Panc1 (cell line): ENCODE results near the gene ZNF627. TPM values are rescaled to one million over a fixed set of nuclear protein-coding genes. Genes with fewer than 3 reads are reported as not detected.

Experiments used
- ATAC-seq: fragments of 200-7000 bp; cut with Tn5 transposase; 2 replicates; pipeline ENCODE4 v1.9.1; 2020; ENCODE audit warnings: mild to moderate bottlenecking, moderate library complexity
- BruUV-seq: library from RNA; stranded (reverse); fragments of 400-500 nt; replicated peaks from 2 replicates; lab custom pipeline; 2021; lab: Mats Ljungman, UMichigan
- CTCF ChIA-PET: fragments of 300-600 bp; sonication (Branson Sonifier 250); formaldehyde crosslinking; loops from one replicate; lab custom pipeline; 2022; ENCODE audit warnings: antibody characterized with exemption; lab: Charles Lee
- POLR2A ChIA-PET: fragments of 300-600 bp; sonication (Branson Sonifier 250); formaldehyde crosslinking; loops from one replicate; lab custom pipeline; 2022; ENCODE audit warnings: antibody characterized with exemption; lab: Charles Lee
- DNase-seq: peaks from one replicate; pipeline ENCODE4 v3.0.0-alpha.2; 2010; ENCODE audit warnings: low read depth, low spot score
- H3K27ac ChIP-seq: 2 replicates; pipeline ENCODE4 v1.5.1; 2011; ENCODE audit warnings: mild to moderate bottlenecking, low read length, inconsistent platforms
- H3K27me3 ChIP-seq: fragments of 200-500 bp; sonication (Bioruptor generic); 2 replicates; pipeline ENCODE4 v1.6.0; 2014; ENCODE audit warnings: low read length, inconsistent platforms; ENCODE audit not compliant: control insufficient read depth, insufficient read depth
- H3K36me3 ChIP-seq: fragments of 200-500 bp; sonication (Bioruptor generic); 2 replicates; pipeline ENCODE4 v1.5.1; 2014; ENCODE audit warnings: inconsistent platforms, mild to moderate bottlenecking, low read length, moderate library complexity; ENCODE audit not compliant: control insufficient read depth, insufficient read depth
- H3K4me1 ChIP-seq: 2 replicates; pipeline ENCODE4 v1.5.1; 2011; ENCODE audit warnings: inconsistent platforms, mild to moderate bottlenecking, low read length, moderate library complexity; ENCODE audit not compliant: control insufficient read depth, insufficient read depth
- H3K4me3 ChIP-seq, 2 experiments: 2 replicates each; pipeline ENCODE4 v1.5.1; 2011 to 2012; ENCODE audit warnings: low read depth in 2 of 2, low read length in 2 of 2, mild to moderate bottlenecking in 2 of 2, inconsistent platforms in 1 of 2, moderate library complexity in 1 of 2
- H3K9me3 ChIP-seq: fragments of 200-500 bp; sonication (Bioruptor generic); 2 replicates; pipeline ENCODE4 v1.5.1; 2014; ENCODE audit warnings: low read depth, mild to moderate bottlenecking, inconsistent platforms, low read length, moderate library complexity; ENCODE audit not compliant: control insufficient read depth, insufficient read depth
- CTCF ChIP-seq: fragments of 450-650 bp; IDR thresholded peaks from 2 replicates; pipeline ENCODE4 v1.5.1; 2017; ENCODE audit warnings: mild to moderate bottlenecking
- POLR2AphosphoS5 ChIP-seq: IDR thresholded peaks from 2 replicates; pipeline ENCODE4 v1.6.1; 2012; ENCODE audit warnings: mild to moderate bottlenecking, low read depth, low read length, moderate library complexity
- REST ChIP-seq, 2 experiments: IDR thresholded peaks; 2 replicates each; pipeline ENCODE4 v1.6.1; 2011 to 2012; ENCODE audit warnings: low read depth in 2 of 2, control low read depth in 1 of 2, low read length in 1 of 2, mild to moderate bottlenecking in 1 of 2, moderate library complexity in 1 of 2; ENCODE audit not compliant: insufficient read depth in 1 of 2
- SIN3A ChIP-seq: IDR thresholded peaks from 2 replicates; pipeline ENCODE4 v1.6.1; 2012; ENCODE audit warnings: low read depth, mild to moderate bottlenecking, low read length, moderate library complexity, borderline replicate concordance; ENCODE audit not compliant: insufficient read depth
- TCF7L2 ChIP-seq: IDR thresholded peaks from 2 replicates; pipeline ENCODE4 v1.6.1; 2011; ENCODE audit warnings: mild to moderate bottlenecking, low read depth, low read length, inconsistent platforms
- in situ Hi-C: cut with HindIII; loops from 2 replicates; pipeline ENCODE4 v1.10.0; 2016; ENCODE audit warnings: low sequenced_read_pairs, low pct_unique_long_range_greater_than_20kb
- intact Hi-C: fragments of 100-400 bp; cut with micrococcal nuclease; formaldehyde crosslinking; loops from one replicate; pipeline ENCODE4 v1.10.0; 2022; ENCODE audit not compliant: unreplicated experiment
- total RNA-seq: library from RNA; stranded (reverse); gene quantifications from one replicate; pipeline ENCODE4 v1.2.1, GENCODE V29; 2021; ENCODE audit not compliant: unreplicated experiment

ZNF627 gene
- total RNA-seq, 1 experiment from 2014 or later = 10.7 TPM

- H3K9me3 ChIP-seq = peaks cover 28% of the 10 kb centered on the region; the same call in 1 of the 2 replicates
- no peaks in the 10 kb centered on the region for H3K27me3 ChIP-seq
- CTCF ChIA-PET = no interaction called here
- intact Hi-C loops (no loop called here), in situ Hi-C loops (no loop called here)
- no peak for ATAC-seq
- POLR2A ChIA-PET = no interaction called here
- H3K4me3 ChIP-seq = no peak overlapping the region
- DNase-seq = no peak
- BruUV-seq = no TSS peak
- no peak overlapping the region for H3K27ac ChIP-seq
- no peaks in the 10 kb centered on the region; the same call in 1 of the 2 replicates for H3K36me3 ChIP-seq
- TF ChIP-seq REST (IDR thresholded peaks at IDR 0.05; ENCODE audit: insufficient read depth in 1 of 2, low read depth in 2 of 2, low read length in 1 of 2) = no peak
- no peak for TF ChIP-seq CTCF
- no peak for TF ChIP-seq TCF7L2
- TF ChIP-seq SIN3A = no peak
- TF ChIP-seq POLR2AphosphoS5 = no peak
- H3K4me1 ChIP-seq = no peaks in the 10 kb centered on the region
These were observed 53.8 kb downstream of the ZNF627 start for GRCh38 chr19:11651062-11651461.

GRCh38 chr19:11652056-11652455, 54.8 kb downstream of the ZNF627 start:
- H3K27ac ChIP-seq = no peak overlapping the region
- in situ Hi-C loops (no loop called here), intact Hi-C loops (no loop called here)
- no peaks in the 10 kb centered on the region for H3K4me1 ChIP-seq
- CTCF ChIA-PET = no interaction called here
- no peaks in the 10 kb centered on the region; the same call in 1 of the 2 replicates for H3K36me3 ChIP-seq
- DNase-seq (no peak), ATAC-seq (no peak)
- no peak overlapping the region for H3K4me3 ChIP-seq
- no peaks in the 10 kb centered on the region for H3K27me3 ChIP-seq
- H3K9me3 ChIP-seq = peaks cover 28% of the 10 kb centered on the region; the same call in 1 of the 2 replicates
- TF ChIP-seq POLR2AphosphoS5 (no peak), REST (IDR thresholded peaks at IDR 0.05; ENCODE audit: insufficient read depth in 1 of 2, low read depth in 2 of 2, low read length in 1 of 2) (no peak), TCF7L2 (no peak), CTCF (no peak), SIN3A (no peak)
- POLR2A ChIA-PET = no interaction called here
- no TSS peak for BruUV-seq
